Skin epidermis (tissue), 12 donors: ENCODE results near the gene CALN1.
"Not testable (repeated sequence)": the region's sequence is repeated elsewhere in the genome, so short reads cannot be mapped to it uniquely, and the experiment has no call there.

ENCODE experiments used
- H3K27ac ChIP-seq, 21 experiments: fragments of 200-600 bp; sonication (generic) in 11 of 21; one replicate each; pipeline ENCODE4 v1.5.0; 2020; ENCODE audit warnings: mild to moderate bottlenecking in 3 of 21, inconsistent platforms in 2 of 21, moderate library complexity in 2 of 21
- H3K4me3 ChIP-seq, 7 experiments: fragments of 200-600 bp; sonication (generic) in 2 of 7; one replicate each; pipeline ENCODE4 v1.5.0; 2020; ENCODE audit warnings: inconsistent platforms in 2 of 7, mild to moderate bottlenecking in 2 of 7, moderate library complexity in 1 of 7

CALN1 gene

DNA sequence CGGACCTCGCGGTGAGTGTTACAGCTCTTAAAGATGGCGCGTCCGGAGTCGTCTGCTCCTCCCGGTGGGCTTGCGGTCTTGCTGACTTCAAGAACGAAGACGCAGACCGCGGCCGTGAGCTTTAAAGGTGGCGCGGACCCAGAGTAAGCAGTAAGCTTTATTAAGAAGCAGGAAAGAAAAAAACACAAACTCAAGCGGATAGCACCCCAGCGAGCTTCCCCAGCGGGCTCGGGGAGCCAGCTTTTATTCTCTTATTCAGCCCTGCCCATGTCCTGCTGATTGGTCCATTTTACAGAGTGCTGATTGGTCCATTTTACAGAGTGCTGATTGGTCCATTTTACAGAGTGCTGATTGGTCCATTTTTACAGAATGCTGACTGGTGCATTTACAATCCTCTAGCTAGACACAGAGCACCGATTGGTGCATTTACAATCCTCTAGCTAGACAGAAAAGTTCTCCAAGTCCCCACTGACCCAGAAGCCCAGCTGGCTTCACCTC, at the start of gene CALN1:
Gene CALN1 (minus strand): TSS at position 218 of the 498 bp plus-strand sequence.
- H3K4me3 ChIP-seq, H3K27ac ChIP-seq: not testable (repeated sequence)

DNA sequence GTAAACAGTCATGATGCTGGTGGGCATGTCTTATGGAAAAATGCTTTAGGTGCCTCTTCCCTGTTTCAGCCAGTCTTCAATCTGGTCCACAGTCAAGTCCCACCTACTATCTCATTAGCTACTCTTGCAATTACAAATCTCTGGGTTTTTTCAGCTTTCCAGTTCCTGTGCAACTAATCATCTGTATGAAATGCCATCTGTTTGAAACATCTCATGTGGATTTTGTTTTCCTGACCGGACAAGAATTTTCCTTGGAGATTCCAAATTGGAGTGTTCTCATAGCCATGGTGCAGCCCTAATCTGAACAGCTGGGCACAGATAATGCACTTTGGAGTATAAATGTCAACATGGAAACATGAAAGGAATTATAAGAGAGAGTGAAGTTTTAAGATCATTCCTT, 41.3 kb upstream of the CALN1 start:
- H3K27ac ChIP-seq, result no peak overlapping the region
- H3K4me3 ChIP-seq, result no peak overlapping the region

DNA sequence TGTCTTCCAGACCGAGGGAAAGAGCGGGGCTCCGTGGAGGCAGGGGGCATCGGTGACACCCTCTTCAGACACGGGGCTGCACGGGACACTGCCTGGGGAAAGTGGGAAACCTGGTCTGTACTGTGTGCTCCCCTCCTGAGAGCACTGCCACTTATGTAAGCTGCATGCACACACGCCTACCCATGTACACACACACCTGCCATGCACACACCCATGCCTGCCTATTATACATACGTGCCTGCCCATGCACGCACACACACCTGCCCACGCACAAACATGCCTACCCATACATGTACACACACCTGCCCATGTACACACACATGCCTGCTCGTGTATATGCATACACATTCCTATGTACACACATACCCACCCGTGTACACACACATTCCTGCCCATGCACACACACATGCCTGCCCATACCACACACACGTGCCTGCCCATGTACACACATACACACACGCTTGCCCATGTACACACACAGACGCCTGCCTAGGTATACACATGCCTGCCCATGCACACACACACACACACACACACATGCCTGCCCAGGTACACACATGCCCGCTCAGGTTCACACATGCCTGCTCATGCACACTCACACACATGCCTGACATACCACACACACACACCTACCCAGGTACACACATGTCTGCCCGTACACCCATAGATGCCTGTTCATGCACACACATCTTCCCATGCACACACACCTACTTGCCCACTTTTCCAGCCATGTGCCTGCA, 35.5 kb upstream of the CALN1 start:
- H3K4me3 ChIP-seq, result no peak overlapping the region
- H3K27ac ChIP-seq, result no peak overlapping the region

DNA sequence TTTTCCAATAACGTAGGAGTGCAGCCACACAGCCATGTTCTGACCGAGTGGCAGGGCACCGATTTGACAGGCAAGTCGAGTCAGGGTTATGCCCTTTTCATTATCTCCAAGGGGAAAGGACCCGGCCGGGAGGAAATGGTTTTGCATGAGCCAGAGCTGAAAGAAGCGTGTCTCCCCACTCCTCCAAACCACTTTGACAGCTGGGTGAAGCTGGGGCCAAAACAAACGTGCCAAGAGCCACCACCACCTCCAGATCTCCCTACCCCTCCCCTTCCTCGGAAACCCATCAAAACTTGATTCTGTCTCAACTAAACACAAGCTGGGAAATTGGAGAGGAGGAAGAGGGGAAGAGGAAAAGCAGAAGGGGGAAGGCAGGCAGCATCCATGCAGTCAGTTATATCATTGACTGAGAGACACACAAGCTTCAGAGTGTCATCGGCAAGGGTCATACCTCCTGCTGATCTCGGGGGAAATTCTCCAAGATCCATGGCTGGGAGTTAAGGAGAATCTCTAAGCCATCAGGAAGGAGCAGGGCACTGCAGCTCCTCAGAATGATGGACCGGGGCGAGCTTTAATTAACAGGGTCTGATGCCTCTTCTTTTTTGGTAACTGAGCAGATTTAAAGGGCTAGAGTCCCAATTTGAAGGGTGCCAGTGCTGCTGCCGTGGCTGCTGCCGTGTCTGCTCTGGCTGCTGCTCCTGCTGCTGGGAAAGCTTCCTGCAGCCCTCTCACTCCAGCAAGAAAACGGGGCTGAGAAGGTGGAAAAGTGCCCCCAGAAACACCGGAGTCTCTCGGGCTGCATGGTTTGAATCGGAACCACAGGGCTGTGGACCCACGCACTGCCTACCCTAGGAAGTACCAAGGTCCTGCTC, 34.7 kb upstream of the CALN1 start:
- Histone ChIP-seq H3K27ac (no peak overlapping the region), H3K4me3 (no peak overlapping the region)

DNA sequence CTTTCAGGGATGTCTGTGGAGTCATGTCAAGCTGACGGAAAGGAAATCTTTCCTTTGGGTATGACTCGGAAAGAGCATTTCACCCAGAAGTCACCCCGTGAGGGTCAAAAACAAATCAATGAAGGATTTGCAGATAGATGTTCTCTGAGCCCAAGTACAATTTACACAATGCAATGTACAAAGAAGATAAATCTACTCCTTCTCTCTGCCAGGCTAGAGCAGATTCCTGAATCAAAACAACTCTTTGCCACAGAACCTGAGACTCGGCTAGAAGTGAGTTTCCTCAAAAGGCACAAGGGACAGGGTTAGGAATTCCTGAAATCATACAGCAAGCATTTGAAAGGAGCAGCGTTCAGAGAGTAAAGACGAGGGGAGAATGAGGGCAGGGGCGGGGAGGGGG, 34.0 kb upstream of the CALN1 start:
- Histone ChIP-seq H3K27ac (no peak overlapping the region), H3K4me3 (no peak overlapping the region)

DNA sequence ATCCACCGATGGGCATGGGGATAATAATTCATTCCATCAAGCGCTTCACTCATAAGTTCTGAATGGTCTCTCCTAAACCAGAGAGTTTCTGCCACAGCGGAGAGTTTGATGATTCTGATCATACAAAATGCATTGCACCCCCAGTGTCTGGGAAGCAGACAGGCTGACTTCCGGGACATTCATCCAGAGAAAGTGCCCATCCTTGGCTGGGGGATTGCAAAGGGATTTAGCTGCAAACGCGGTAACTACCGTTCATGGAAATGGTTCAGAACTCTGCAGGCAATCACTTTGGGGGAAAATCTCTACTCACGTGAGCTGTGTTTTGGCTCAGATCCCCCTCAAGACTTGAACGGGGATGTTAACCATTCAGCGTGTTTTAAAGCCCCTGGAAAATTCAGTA, 33.4 kb upstream of the CALN1 start:
- H3K27ac ChIP-seq, result no peak overlapping the region

DNA sequence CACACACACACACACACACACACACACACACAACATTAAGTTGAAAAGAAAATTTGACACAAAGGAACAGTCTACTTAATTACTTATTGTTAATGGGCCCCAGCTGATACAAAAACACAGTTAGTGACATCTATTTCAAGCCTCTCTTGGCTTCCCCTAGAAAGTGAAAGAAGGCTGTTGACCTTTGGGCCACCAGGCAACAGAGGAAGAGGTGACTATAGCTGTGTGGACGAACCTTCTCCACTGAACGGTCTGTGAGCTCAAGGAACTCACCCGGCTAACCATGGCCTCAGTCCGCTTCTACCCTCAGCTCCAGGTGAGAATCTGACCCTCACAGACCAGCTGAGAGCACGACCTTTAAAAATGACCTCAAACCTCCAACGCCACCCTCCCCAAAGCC, 32.9 kb upstream of the CALN1 start:
- Histone ChIP-seq H3K4me3 (no peak overlapping the region), H3K27ac (no peak overlapping the region)

More for the DNA sequence above, 33.4 kb upstream of the CALN1 start:
- H3K4me3 ChIP-seq, result no peak overlapping the region

DNA sequence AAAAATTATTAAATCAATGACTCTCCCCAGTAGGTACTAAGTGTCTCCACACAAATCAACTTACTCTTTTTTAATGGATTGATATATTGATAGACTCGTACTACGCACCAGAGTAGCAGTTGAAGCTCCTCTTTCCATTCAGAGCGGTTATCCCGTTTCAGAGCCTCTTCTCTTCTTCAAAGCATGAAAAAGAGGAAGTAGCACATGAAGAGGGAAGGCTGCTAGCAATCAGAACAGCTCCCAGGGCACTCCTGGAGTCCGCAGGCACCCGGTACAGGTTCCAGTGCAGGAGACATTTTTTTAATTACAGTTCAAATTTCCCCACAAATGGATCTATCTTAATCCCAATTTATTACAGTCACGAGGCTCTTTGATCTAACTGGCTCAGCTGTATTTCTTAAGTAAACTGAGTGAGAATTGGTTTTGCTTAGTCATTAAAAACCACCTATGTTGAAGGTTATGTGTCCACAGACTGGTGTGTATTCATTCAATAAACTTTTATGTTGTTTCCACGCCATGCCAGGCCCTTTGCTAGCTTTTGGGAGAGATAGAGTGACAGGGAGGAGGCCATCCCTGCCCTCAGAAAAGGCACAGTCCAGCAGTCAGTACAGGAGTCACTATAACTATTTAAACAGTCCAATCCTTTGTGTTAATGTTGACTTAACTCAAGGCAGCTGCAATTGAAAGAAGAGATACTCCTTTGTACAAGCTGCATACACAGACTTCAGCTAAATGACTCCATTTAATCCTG, 32.1 kb upstream of the CALN1 start:
- H3K4me3 ChIP-seq, result no peak overlapping the region
- H3K27ac ChIP-seq, result no peak overlapping the region

DNA sequence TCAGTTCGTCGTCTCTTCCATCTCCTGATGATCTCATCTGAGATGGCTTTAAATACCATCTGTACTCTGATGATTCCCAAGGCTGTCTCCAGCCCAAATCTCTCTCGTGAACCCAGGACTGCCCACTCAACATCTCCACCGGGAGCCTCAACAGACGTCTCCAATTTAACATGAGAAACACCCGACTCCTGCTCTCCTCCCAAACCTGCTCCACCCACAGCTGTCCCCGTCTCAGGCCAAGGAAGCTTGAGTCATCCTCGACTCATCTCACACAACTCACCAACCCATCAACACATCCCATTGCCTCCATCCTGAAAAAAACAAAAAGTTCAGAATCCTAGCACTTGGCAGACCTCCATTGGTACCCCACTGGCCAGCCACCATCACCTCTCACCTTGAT, 29.7 kb upstream of the CALN1 start:
- H3K4me3 ChIP-seq, result no peak overlapping the region
- no peak overlapping the region for H3K27ac ChIP-seq

DNA sequence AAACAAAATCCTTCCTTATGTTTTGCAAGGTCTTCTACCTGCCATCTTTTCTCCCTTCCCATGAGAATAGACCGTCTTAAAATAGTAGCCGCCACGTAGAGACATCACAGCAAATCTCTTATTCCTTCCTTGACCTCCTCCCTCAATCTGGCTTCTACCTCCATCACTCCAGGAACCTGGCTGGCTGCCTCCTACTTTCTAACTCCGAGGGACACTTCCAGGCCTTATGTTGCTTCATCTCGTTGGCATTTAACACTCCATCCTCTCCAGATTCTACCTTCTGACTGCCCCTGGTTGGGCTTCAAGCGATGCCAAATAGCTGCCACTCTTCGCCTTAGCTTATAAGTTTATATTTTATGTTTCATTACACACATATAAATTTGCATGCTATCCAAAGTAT, 26.4 kb upstream of the CALN1 start:
- Histone ChIP-seq H3K27ac (no peak overlapping the region), H3K4me3 (no peak overlapping the region)

DNA sequence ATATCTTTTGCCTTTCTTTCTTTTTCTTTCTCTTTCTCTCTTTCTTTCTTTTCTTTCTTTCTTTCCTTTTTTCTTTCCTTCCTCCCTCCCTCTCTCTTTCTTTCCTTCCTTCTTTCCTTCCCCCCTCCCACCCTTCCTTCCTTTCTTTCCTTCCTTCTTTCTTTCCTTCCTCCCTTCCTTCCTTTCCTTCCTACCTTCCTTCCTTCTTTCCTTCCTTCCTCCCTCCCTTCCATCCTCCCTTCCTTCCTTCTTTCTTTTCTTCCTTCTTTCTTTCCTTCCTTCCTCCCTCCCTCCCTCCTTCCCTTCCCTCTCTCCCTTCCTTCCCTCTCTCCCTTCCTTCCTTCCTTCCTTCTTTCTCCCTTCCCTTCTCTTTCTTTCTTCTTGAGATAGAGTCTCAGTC, 25.5 kb upstream of the CALN1 start:
- H3K27ac ChIP-seq, result no peak overlapping the region
- no peak overlapping the region for H3K4me3 ChIP-seq

DNA sequence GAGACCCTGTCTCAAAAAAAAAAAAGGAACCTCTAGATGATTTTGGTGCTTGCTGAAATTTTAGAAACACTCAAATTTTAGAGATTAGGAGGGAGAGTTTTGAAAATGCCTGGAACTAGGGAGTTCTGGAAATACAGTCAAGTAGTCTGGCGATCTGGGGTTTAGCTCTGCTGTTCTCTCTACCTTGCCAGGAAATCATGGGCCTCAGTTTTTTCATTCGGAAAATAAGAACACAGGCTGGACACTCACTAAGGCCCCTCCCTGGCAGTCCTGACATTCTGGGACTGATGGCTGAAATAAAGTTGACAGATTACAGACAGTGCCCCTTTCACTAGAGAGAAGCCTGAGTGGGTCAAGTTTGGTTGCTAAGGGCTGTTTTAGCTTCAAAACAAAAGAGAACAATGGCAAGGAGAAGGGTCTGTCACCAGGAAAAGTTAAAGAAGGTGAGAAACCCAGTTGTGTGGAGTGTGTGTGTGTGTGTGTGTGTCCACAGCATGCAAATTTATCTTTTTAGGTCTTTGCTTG, 25.0 kb upstream of the CALN1 start:
- Histone ChIP-seq H3K27ac (no peak overlapping the region), H3K4me3 (no peak overlapping the region)

DNA sequence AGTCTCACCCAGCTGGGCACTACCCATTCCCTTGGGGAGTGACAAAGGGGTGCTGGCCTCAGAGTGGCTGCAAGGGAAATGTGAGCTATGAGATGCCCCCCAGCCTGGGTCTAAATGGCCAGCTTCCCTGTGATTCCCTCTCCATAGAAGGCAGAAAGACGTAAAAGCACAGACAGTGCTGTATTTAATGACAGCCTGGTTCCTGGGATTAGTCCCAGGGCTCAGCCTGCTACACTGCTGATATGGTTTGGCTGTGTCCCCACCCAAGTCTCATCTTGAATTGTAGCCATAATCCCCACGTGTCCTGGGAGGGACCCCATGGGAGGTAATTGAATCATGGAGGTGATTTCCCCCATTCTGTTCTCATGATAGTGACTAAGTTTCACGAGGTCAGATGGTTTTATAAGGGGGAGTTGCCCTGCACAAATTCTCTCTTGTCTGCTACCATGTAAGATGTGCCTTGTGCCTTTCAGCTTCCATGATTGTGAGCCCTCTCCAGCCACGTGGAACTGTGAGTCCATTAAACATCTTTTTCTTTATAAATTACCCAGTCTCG, 23.9 kb upstream of the CALN1 start:
- Histone ChIP-seq H3K27ac (no peak overlapping the region), H3K4me3 (no peak overlapping the region)

DNA sequence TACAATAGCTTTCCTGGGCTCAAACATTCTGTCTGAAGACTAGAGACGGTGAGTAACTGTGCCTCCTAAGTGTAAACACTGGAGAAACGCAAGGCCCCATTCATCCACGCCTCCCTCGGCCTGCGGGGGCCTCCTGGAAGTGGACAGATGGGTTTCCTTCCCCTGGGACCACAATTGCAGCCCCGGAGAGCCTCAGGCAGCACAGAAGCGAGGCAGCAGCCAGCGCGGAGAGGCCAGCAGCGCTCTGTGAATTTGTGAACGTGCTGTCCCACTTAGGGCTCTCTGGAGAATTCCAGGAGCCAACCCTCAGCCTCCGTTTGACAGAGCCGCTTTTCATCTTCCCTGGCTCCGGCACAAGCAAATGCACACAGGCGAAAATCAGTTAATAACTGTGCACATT, 23.2 kb upstream of the CALN1 start:
- Histone ChIP-seq H3K27ac (no peak overlapping the region), H3K4me3 (no peak overlapping the region)

DNA sequence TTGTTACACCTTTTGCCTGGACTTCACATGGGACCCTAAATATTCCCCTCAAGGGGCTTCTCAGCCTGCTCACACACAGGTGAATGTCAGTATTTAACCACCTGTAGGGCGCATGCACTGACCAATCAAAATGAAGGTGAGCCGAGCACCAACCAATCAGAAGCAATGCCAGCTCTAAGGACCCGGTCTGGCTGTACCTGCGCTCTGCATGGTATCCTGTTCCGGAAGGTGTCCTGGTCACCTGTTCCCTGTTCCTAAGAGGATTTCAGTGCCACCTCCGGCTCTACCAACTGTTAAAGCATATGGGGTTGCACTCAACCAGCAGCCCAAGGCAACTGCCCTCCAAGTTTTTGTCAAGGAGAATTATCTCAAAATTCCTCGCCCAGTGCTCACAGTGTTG, 18.4 kb upstream of the CALN1 start:
- Histone ChIP-seq H3K4me3 (no peak overlapping the region), H3K27ac (no peak overlapping the region)

DNA sequence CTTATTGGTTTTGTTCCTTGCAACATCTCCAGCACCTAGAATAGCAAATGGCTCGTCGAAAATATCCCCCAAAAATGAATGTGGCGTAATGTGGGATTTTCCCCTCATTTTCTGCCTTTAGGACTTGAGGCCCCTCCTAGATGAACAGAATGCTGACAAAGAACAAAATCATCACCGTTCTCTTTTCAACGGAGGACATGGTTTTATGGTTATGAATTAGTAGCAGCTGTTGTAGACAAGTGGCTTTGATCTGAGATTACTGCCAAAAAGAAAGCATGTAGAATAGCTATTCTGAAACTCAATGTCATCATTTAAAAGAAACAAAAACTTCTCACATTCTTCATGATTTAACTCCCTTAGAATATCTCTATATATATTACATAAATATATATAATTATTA, 17.2 kb upstream of the CALN1 start:
- Histone ChIP-seq H3K27ac (no peak overlapping the region), H3K4me3 (no peak overlapping the region)

DNA sequence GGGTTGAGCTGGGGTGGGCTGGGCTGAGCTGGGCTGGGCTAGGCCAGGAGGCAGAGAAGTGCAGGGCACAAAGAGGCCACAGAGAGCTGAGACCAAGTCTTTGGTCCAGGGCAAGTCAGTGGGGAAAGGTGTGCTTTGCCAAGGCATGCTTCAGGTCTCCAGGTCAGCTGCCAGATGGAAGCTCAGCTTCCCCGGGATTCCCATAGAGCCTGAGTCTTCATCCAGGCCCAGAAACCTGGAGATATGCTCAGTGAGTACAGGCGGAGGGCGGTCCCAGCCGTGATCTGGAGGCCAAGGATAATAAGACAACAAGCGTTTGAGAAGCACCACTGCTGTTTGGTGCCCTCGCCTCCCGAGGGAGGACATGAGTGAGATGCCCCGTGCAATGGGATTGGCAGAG, 4.7 kb upstream of the CALN1 start:
- Histone ChIP-seq H3K4me3 (no peak overlapping the region), H3K27ac (no peak overlapping the region)

DNA sequence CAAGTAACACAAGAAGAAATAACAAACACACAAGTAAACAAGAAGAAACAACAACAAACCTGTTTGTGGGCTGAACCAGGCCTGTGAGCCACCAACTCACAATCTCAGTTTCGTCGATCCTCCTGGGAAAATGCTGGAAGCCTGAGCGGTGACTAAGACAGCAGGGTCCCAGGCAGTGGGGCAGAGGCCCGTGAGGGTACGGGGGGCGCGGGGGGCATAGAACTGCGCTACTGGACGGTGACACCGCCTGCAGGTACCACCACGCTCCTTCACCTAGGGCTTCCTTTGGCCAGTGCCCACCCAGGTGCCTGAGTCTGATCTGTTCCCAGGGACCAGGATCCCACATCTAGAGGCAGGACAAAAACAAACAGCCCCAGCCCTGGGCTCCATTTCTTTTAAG, 3.4 kb upstream of the CALN1 start:
- Histone ChIP-seq H3K27ac (no peak overlapping the region), H3K4me3 (no peak overlapping the region)

DNA sequence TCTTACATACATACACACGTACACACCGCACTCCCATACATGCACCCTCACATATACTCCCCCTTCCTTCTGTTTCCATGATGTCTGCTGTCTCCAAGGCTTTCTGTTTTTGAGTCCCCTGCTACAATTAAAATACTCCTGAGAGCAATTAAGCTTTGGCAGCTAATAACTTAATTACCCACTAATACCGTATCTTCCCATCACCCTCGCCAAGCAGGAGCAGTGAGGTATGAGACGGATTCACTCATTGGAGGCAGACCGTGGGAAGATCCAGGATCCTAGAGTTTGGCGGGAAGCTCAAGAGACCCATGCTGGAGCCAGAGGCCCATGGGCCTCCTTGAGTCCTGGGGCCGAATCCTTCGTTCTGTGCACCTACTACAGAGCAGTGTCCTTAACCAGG, 1.7 kb upstream of the CALN1 start:
- Histone ChIP-seq H3K27ac (no peak overlapping the region), H3K4me3 (no peak overlapping the region)

DNA sequence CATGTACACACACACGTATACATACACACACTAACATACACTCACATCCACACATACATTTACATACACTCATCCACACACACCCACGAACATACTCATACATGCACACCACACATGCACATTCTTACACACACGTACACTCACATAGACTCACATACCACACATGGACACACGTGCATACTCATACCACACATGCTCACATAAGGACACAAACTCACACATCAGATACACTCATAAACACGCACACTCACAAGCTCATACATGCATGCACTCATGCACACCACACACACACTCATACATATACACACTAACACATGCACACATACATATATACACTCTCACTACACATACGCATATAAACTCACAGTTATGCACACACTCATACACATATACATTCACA, 1.2 kb upstream of the CALN1 start:
- Histone ChIP-seq H3K4me3 (no peak overlapping the region), H3K27ac (no peak overlapping the region)
